Stimulated activated CD4-positive, alpha-beta T cell treated with anti-CD3 and anti-CD28 coated beads, Interleukin-1b, Interleukin-23, amount 100 ng/mL, for 24 hours (primary cell): ENCODE results near the gene USP49.

ENCODE experiments used
- DNase-seq, 4 experiments: peaks; one replicate each; pipeline ENCODE4 v3.0.0-alpha.2; 2020; ENCODE audit warnings: low read depth in 4 of 4, low spot score in 1 of 4

Gene USP49

DNA sequence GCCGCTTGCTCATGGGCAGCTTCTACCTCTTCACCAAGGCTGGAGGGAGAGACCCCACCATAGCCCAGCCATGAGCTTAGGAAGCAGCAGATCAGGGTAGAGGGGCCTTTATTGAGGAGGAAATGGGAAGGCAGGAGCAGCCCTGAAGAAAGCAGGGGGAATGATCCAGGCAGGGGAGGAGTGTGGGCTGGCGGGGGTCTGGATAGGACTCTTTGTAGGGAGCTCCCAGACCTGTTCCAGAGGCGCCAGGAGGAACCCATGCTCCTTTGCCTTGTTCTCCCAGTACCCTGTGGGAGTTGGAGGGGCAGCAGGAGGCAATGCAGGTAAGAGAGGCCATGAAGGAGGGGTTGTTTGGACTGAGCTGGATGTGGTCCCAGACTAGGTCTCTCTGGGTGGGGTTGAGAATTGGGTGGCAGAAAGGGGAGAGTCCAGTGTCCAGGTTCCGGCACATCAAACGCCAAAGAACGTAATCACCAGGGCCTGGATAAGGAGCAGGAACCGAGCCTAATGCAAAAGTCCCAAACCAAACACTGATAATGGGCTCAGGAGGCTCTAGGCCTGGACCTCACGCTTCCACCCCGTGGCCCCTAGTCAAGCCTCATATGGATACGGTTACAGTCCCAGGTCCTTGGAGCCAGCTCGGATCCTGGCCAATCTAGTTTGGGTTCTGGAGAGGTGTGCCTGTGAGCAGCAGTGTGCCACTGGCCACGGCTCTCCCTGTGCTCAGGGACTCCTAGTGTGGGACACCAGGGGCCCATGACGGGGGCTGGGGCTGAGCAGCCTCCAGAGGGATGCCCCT is 135.9 kb downstream of the USP49 start:
- DNase-seq, result no peak

DNA sequence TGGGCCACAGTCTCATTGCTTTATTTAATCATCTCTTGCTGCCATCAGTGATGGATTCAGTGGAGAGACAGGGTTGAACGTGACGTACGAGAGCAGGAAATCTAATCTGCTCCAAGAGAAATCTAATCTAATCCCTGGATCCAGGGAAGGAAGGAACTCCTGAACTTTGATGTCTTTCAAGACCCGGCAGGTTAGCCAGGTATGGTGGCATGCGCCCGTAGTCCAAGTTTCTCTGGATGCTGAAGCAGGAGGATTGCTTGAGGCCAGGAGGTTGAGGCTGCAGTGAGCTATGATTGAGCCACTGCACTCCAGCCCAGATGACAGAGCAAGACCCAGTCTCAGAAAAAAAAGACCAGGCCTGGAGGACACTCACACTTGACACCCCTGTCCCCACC is 136.5 kb downstream of the USP49 start:
- DNase-seq, result no peak

DNA sequence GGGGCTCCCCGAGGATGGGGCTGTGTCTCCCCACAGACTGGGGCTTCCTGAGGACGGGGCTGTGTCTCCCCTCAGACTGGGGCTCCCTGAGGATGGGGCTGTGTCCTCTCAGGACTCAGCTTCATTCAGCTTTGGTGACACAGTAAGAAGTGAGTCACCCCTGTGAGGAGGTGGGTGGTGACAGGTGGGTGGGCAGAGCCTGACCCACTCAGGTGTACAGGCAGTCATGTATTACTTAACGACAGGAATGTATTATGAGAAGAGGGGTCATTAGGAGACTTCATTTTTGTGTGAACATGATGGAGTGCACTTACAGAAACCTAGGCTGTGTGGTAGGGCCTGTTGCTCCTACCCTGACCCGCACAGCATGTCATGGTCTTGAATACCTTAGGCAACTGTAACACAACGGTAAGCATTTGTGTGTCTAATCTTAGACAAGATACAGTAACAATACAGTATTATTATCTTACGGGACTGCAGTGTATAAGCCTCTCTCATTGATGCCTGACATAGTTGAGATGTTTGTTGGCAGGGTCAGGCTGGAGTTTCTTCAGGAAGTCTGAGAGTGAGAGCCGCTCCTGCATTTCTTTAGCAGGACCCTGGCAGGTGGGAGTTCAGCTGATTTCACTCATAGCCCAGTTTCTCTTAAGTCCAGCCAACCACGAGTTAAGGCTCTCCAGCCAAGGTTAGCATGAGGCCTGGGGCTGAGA is 137.1 kb downstream of the USP49 start:
- no peak for DNase-seq

DNA sequence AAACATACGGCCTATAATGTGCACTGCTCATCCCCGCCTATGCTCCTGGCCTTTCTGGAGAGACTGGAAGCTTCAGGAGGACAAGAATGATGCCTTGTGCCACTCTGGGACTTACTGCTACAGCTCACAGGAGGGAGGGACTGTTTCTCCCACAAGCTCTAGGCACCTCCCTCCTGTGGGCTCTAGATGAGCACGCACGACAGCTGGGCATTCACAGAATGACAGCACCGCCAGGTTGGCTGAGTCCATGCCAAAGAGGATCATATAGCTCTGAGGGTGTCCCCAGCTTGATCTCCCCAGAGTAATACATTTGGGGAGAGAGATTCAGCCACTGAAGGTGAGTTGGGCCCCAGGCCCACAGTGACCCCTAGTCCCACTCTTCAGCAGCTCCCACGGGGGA is 137.9 kb downstream of the USP49 start:
- DNase-seq, result no peak

DNA sequence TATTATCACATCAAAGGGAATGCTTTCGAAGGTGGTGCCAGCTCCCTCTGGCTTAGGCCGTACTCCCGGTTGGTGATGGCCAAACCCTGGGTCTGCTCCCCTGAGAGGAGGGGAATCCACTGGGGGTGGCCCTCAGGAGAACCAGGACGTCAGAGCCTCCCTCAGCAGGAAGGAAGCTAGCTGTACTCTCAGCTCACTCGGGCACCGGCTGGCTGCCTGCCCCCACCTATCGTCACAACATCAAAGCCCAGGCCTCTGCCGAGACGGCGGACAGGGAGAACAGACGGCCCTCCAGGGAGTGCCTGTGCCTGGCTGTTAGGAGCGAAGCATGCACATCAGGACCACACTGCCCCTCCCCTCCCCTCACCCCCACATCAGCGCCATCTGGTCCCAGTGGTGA is 138.8 kb downstream of the USP49 start:
- no peak for DNase-seq

DNA sequence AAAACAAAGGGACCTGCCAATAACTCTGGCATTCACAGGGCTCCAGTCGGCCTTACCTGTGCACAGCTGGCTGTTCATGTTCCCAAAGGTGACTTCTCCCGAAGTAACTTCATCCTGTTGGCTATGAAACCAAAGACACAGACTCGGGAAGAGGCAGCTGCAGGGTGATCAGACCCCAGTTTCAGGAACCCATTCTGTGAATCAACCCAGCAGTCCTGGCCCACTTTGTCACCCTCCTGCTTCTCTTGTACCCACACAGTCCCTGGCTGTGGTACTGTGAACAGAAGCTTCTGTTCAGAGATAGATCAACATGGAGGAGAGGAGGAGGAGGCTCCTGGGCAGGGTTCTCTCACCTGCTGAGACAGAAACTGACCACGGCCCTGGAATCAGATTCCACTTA is 139.3 kb downstream of the USP49 start:
- no peak for DNase-seq

DNA sequence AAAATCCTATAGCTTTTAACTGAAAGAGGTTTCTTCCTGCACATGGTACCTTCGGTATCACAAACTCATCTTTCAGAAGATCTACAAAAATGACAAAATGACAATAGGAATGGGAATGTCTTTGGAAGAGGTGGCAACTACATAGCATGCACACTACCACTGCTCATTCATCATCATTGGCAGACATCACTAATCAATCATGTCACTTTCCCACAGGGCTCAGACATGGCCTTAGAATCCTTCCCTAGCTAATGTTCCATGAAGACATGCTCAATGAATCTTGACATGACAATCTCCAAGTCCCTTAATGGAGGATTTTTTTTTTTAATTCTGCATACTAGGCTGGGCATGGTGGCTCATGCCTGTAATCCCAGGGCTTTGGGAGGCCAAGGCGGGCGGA is 144.8 kb downstream of the USP49 start:
- no peak for DNase-seq

DNA sequence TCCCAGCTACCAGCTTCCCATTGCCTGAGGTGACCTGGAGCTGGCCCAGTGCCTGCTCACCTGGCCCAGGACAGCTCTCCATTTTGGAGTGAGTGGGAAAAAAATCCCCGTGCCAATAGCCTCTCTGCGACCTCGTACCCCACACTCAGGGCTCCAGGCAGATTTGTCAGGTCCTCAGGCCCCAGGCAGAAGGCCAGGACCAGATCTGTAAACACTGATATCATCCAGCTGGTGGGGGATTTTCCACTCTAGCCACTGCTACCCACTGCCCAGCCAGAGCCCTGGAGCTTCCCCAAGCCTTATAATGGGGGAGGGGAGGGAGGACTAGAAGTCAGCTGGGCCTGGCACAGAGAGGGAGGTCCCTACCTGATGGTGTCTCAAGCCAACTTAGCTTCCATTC is 146.6 kb downstream of the USP49 start:
- no peak for DNase-seq

DNA sequence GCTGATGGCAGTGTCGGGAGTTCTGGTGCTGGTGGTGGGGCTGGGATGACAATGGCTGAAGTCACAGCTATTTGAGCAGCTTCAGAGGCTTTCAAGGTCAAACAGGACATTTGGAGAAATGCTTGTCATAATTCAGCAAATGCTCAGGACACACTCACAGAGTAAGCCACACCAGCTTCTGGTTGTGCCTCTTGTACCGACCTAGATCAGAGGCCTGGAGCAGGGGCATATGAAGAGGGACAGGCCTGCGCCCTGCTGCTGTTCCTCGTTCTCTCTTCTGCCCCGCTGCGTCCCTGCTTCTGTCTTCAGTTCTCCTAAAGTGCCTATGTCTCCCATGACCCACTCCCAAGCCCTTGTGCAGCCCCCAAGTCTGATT is 147.1 kb downstream of the USP49 start:
- no peak for DNase-seq

DNA sequence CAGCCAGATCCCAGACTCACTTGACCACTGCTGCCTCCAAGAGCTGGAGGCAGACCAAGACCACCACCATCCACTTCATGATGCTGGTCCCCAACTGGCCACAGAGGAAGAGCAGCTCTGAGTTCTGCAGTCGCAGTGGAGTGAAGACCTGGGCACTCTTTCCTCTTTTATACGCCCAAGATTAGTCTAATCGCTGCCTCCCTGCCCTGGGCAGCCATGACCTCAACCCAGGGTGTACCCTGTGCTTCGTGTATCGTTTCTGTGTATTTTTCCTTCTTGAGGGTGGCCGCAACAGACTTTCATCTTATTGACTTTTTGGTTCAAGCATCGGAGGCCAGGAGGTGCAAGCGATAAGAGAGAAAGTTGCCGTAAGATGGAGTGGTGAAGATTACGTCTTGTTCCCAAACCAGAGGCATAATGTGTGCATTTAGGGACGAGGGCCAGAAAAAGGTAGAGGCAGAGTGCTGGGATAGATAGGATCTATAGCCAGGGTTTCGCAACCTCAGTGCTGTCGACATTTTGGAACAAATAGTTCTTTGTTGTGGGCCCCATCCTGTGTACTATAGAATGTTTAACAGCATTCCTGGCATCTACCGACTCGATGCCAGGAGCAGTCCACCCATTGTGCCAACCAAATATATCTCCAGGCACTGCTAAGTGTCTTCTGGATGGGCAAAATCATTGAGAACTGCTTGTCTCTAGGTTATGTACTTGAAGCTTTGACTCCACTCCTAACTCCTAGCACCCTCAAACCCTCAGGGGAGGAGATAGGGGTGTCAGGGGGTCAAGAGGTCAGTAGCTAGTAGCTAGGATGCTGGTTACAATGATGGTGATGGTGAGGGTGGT is 147.7 kb downstream of the USP49 start, which contains the start of gene PGC:
PGC (minus strand) TSS at position 142 of the 846 bp plus-strand sequence; CDS start at position 79, 63 bp downstream.
- no peak for DNase-seq

DNA sequence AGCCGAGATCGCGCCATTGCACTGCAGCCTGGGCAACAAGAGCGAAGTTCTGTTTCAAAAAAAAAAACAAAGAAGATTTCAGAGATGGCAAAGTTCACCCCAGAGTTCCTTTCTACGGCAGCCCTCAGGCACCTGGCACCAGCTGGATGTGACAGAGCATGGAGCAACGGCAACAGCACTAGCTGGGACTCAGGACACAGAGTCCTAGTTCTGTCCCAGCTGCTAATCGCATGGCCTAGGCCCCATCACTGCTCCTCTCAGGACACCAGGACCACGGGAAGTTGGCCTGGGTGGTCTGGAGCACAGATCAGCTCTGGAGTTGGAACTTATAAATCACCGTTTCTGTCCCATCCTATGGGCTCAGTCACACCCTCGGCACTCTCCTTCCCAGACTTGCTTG is 149.1 kb downstream of the USP49 start:
- no peak for DNase-seq

DNA sequence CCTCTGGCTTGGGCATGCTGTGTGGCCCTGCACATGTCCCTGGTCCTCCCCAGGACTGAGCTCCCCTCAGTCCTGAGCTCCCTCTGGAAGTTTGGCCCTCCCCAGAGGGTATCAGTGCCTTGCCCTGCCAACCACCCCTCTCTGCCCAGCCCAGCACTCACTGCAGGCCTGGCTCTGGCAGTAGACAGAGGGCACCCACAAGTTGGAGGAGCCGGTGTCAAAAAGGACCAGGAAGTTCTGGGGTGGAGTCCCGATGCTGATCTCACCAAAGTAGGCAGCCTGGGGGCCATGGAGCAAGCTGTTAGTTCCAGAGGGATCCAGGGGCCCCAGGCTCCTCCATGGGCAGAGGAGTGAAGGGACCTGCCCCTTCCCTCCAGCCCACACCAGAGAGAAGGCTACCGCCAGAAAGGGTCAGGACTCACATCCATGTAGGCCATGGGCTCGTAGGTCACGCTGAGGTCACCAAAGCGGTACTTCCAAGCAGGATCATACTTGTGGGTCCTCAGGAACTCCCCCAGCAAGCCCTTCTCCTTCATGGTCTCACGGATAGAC is 150.9 kb downstream of the USP49 start:
- no peak for DNase-seq

DNA sequence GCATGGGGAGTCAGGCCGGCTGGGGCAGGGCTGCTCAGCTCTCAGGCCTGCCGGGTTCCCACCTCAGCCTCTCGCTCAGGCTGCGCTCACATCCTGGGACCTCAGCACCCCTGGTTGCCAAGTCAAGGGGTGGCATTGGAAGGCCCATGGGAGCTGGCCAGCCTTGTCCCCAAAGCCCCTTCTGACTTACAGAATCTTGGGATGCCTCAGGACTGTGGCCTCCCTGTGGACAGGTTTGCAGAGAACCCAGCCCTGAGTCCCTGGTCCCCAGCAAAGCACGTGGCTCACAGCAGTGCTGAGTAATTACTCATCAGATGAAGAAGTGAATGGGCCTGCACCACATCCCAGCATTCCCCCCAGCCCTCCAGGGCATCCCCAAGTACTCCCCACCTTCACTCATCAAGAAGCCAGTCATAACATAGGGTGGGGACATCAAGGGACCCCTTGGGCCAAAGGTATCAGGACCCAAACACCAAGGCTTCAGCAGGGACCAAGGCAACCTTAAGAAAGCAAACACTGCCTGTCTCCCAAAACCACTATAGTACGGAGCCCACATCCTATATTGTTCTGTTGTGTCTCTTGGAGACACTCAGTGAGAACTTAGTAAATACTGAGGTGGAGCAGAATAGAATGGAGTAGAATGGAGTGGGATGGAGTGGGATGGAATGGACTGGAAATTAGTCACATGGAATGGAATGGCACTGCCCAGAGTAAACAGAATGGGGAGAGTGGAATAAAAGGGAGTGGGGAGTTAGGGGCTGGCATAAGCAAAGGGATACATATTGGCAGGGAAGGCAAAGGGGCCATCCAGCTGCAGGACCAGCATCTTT is 151.6 kb downstream of the USP49 start:
- no peak for DNase-seq

DNA sequence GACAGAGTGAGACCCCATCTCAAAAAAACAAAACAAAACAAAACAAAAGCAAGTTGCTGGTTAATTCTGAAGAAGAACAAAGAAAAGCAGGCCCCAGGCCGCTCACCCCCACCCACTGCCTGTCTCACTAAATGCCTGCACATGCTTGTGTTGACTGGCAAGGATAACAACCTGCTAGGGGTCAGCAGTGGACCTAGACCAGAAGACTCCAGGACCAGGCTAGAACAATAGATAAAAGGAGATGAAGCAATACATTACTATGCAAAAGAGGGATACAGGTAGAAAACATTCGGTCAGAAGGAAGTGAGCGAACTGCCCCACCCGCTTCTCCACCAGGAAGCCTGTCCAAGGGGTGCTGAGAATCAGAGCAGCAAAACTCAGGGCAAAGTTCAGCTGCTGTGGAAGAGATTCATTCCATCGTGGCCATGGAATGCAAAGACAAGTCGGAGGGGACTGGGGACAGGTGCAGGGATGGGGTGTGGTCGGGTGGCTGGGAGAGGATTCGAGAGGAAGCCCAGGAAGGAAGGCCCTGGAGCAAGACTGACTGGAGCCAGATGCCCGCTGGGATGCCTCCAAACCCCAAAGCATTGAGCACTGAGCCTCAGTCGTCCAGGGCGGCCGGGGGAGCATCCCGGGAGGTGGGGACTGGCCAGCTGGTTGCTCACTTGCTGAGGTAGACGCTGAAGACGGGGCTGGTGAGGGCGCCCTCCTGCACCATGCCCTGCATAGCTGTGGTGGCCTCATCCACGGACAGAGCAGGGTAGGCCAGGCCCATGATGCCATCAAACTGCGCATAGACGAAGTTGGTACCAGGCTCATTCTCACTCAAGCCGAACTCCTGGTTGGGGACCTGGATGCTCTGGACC is 153.3 kb downstream of the USP49 start:
- DNase-seq, result no peak

DNA sequence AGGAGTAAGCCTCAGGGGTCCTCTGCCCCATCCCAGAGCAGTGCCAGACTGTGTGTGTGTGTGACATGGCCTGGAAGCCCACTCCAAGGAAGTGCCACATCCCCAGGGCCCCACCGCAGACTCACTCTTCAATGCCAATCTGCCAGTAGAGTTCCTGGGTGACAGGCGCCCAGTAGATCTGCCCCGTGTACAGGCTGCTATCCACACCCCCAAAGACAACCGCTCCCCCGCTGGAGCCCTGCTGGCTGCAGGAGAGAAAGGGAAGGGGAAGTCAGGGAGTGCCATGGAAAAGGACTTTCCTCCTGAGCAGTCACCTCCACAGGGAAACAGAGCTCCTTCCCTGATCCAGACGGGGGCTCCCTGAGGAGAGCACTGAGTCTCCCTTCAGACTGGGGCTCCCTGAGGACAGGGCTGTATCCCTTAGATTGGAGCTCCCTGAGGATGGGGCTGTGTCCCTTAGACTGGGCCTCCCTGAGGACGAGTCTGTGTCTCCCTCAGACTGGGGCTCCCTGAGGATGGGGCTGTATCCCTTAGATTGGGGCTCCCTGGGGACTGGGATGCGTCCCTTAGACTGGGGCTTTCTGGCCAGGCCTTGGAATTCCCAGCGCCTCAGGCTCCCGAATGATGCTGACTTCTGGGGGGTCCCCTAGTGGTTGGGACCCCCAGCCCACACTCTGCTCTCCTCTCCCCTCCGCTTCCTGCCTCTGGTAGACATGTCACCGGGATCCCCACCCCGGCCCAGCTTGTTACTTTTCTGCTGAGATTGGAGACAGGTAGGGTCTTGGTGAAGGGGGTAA is 154.6 kb downstream of the USP49 start:
- no peak for DNase-seq
